ENCODE measurements around the gene ELFN1. TPM values are rescaled to one million over a fixed set of nuclear protein-coding genes. Genes with fewer than 3 reads are reported as not detected.

The ELFN1 gene
- total and polyA plus RNA-seq, 4 donors = 7.8 to 28.4 (median 16.3) TPM

GRCh38 chr7:1743481-1744230 is 73.6 kb downstream of the ELFN1 start:
- H3K36me3 ChIP-seq (ENCODE audit: control insufficient read depth, insufficient read depth, low read length) = peaks cover 89% of the 10 kb centered on the region
- no peak overlapping the region for H3K4me3 ChIP-seq (ENCODE audit: low read depth, low read length)
- peaks cover 33% of the 10 kb centered on the region for H3K4me1 ChIP-seq (ENCODE audit: control insufficient read depth, insufficient read depth, low read length)
- no peak overlapping the region for H3K27ac ChIP-seq (ENCODE audit: low read depth, low read length)
- H3K9me3 ChIP-seq (ENCODE audit: control insufficient read depth, insufficient read depth, low read length) = no peaks in the 10 kb centered on the region
- 91% methylated on average over 33 of the region's 37 CpGs for WGBS (ENCODE audit: insufficient coverage)
- DNase-seq (ENCODE audit: low read depth in 4 of 6, low spot score in 6 of 6) = no peak
- H3K27me3 ChIP-seq (ENCODE audit: control insufficient read depth, insufficient read depth, low read length) = no peaks in the 10 kb centered on the region

- H3K27ac ChIP-seq (ENCODE audit: low read depth, low read length) = no peak overlapping the region
- no peaks in the 10 kb centered on the region for H3K27me3 ChIP-seq (ENCODE audit: control insufficient read depth, insufficient read depth, low read length)
- WGBS (ENCODE audit: insufficient coverage) = 95% methylated on average over 52 of the region's 56 CpGs
- H3K9me3 ChIP-seq (ENCODE audit: control insufficient read depth, insufficient read depth, low read length) = no peaks in the 10 kb centered on the region
- H3K36me3 ChIP-seq (ENCODE audit: control insufficient read depth, insufficient read depth, low read length) = peaks cover 87% of the 10 kb centered on the region
- no peak overlapping the region for H3K4me3 ChIP-seq (ENCODE audit: low read depth, low read length)
- peaks cover 40% of the 10 kb centered on the region for H3K4me1 ChIP-seq (ENCODE audit: control insufficient read depth, insufficient read depth, low read length)
- DNase-seq (ENCODE audit: low read depth in 4 of 6, low spot score in 6 of 6) = no peak
These were observed 74.4 kb downstream of the ELFN1 start for GRCh38 chr7:1744296-1745017.

GRCh38 chr7:1745018-1745532 is 75.0 kb downstream of the ELFN1 start:
- no peaks in the 10 kb centered on the region for H3K27me3 ChIP-seq (ENCODE audit: control insufficient read depth, insufficient read depth, low read length)
- WGBS (ENCODE audit: insufficient coverage) = 97% methylated on average over 46 of the region's 46 CpGs
- H3K27ac ChIP-seq (ENCODE audit: low read depth, low read length) = no peak overlapping the region
- H3K36me3 ChIP-seq (ENCODE audit: control insufficient read depth, insufficient read depth, low read length) = peaks cover 84% of the 10 kb centered on the region
- H3K4me3 ChIP-seq (ENCODE audit: low read depth, low read length) = no peak overlapping the region
- DNase-seq (ENCODE audit: low read depth in 4 of 6, low spot score in 6 of 6) = no peak
- no peaks in the 10 kb centered on the region for H3K9me3 ChIP-seq (ENCODE audit: control insufficient read depth, insufficient read depth, low read length)
- peaks cover 42% of the 10 kb centered on the region for H3K4me1 ChIP-seq (ENCODE audit: control insufficient read depth, insufficient read depth, low read length)

- H3K4me1 ChIP-seq (ENCODE audit: control insufficient read depth, insufficient read depth, low read length) = peaks cover 46% of the 10 kb centered on the region
- no peak overlapping the region for H3K27ac ChIP-seq (ENCODE audit: low read depth, low read length)
- no peaks in the 10 kb centered on the region for H3K9me3 ChIP-seq (ENCODE audit: control insufficient read depth, insufficient read depth, low read length)
- no peak for DNase-seq (ENCODE audit: low read depth in 4 of 6, low spot score in 6 of 6)
- 97% methylated on average over 72 of the region's 72 CpGs for WGBS (ENCODE audit: insufficient coverage)
- peaks cover 80% of the 10 kb centered on the region for H3K36me3 ChIP-seq (ENCODE audit: control insufficient read depth, insufficient read depth, low read length)
- H3K27me3 ChIP-seq (ENCODE audit: control insufficient read depth, insufficient read depth, low read length) = no peaks in the 10 kb centered on the region
- no peak overlapping the region for H3K4me3 ChIP-seq (ENCODE audit: low read depth, low read length)
These were observed 75.8 kb downstream of the ELFN1 start for GRCh38 chr7:1745576-1746490.

GRCh38 chr7:1746491-1746975 is 76.5 kb downstream of the ELFN1 start:
- Histone ChIP-seq H3K36me3 (ENCODE audit: control insufficient read depth, insufficient read depth, low read length) (peaks cover 74% of the 10 kb centered on the region), H3K4me1 (ENCODE audit: control insufficient read depth, insufficient read depth, low read length) (peaks cover 42% of the 10 kb centered on the region), H3K27me3 (ENCODE audit: control insufficient read depth, insufficient read depth, low read length) (no peaks in the 10 kb centered on the region)

GRCh38 chr7:1747004-1747801 is 77.1 kb downstream of the ELFN1 start:
- Histone ChIP-seq H3K27me3 (ENCODE audit: control insufficient read depth, insufficient read depth, low read length) (no peaks in the 10 kb centered on the region), H3K4me1 (ENCODE audit: control insufficient read depth, insufficient read depth, low read length) (peaks cover 35% of the 10 kb centered on the region), H3K9me3 (ENCODE audit: control insufficient read depth, insufficient read depth, low read length) (no peaks in the 10 kb centered on the region), H3K4me3 (ENCODE audit: low read depth, low read length) (no peak overlapping the region), H3K27ac (ENCODE audit: low read depth, low read length) (no peak overlapping the region), H3K36me3 (ENCODE audit: control insufficient read depth, insufficient read depth, low read length) (peaks cover 68% of the 10 kb centered on the region)
- DNase-seq (ENCODE audit: low read depth in 4 of 6, low spot score in 6 of 6) = no peak
- WGBS (ENCODE audit: insufficient coverage) = 93% methylated on average over 20 of the region's 38 CpGs

More at GRCh38 chr7:1746491-1746975, 76.5 kb downstream of the ELFN1 start:
- Histone ChIP-seq H3K27ac (ENCODE audit: low read depth, low read length) (no peak overlapping the region), H3K4me3 (ENCODE audit: low read depth, low read length) (no peak overlapping the region), H3K9me3 (ENCODE audit: control insufficient read depth, insufficient read depth, low read length) (no peaks in the 10 kb centered on the region)
- 90% methylated on average over 60 of the region's 60 CpGs for WGBS (ENCODE audit: insufficient coverage)
- no peak for DNase-seq (ENCODE audit: low read depth in 4 of 6, low spot score in 6 of 6)

GRCh38 chr7:1748076-1748838 is 78.2 kb downstream of the ELFN1 start:
- Histone ChIP-seq H3K27me3 (ENCODE audit: control insufficient read depth, insufficient read depth, low read length) (no peaks in the 10 kb centered on the region), H3K4me3 (ENCODE audit: low read depth, low read length) (no peak overlapping the region), H3K27ac (ENCODE audit: low read depth, low read length) (no peak overlapping the region), H3K9me3 (ENCODE audit: control insufficient read depth, insufficient read depth, low read length) (no peaks in the 10 kb centered on the region), H3K4me1 (ENCODE audit: control insufficient read depth, insufficient read depth, low read length) (peaks cover 25% of the 10 kb centered on the region), H3K36me3 (ENCODE audit: control insufficient read depth, insufficient read depth, low read length) (peaks cover 61% of the 10 kb centered on the region)
- 85% methylated on average over 25 of the region's 32 CpGs for WGBS (ENCODE audit: insufficient coverage)
- DNase-seq (ENCODE audit: low read depth in 4 of 6, low spot score in 6 of 6) = no peak

- Histone ChIP-seq H3K36me3 (ENCODE audit: control insufficient read depth, insufficient read depth, low read length) (peaks cover 55% of the 10 kb centered on the region), H3K27me3 (ENCODE audit: control insufficient read depth, insufficient read depth, low read length) (no peaks in the 10 kb centered on the region), H3K4me3 (ENCODE audit: low read depth, low read length) (no peak overlapping the region), H3K27ac (ENCODE audit: low read depth, low read length) (no peak overlapping the region), H3K9me3 (ENCODE audit: control insufficient read depth, insufficient read depth, low read length) (no peaks in the 10 kb centered on the region), H3K4me1 (ENCODE audit: control insufficient read depth, insufficient read depth, low read length) (peaks cover 19% of the 10 kb centered on the region)
- DNase-seq (ENCODE audit: low read depth in 4 of 6, low spot score in 6 of 6) = no peak
- 32% methylated on average over 6 of the region's 8 CpGs for WGBS (ENCODE audit: insufficient coverage)
These were observed 78.7 kb downstream of the ELFN1 start for GRCh38 chr7:1748839-1749173.
